ENCODE results near the gene ENTHD1.

DNA sequence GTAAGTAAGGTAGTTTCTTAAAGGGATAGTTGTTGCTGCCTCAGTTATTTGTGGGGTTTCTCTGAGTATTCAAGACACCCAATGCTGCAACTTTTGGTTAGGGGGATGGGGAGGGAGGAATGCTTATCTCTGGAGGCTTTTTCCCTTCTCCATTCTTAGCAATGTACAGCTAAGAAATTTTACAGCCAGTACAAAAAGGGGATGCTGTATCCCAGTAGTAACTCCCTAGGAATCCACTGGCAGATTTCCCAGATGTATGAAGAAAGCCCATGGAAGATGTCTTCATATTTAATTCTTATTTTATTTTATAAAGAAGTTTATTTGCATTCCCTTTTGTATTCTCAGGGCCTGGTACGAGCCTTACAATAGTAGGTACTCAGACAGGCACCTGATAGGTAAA lies 154.8 kb downstream of the ENTHD1 start:
- no peak for TF ChIP-seq EZH2phosphoT487 (IDR thresholded peaks at IDR 0.05; ENCODE audit: low read depth)
- TF ChIP-seq, protein P1, sequence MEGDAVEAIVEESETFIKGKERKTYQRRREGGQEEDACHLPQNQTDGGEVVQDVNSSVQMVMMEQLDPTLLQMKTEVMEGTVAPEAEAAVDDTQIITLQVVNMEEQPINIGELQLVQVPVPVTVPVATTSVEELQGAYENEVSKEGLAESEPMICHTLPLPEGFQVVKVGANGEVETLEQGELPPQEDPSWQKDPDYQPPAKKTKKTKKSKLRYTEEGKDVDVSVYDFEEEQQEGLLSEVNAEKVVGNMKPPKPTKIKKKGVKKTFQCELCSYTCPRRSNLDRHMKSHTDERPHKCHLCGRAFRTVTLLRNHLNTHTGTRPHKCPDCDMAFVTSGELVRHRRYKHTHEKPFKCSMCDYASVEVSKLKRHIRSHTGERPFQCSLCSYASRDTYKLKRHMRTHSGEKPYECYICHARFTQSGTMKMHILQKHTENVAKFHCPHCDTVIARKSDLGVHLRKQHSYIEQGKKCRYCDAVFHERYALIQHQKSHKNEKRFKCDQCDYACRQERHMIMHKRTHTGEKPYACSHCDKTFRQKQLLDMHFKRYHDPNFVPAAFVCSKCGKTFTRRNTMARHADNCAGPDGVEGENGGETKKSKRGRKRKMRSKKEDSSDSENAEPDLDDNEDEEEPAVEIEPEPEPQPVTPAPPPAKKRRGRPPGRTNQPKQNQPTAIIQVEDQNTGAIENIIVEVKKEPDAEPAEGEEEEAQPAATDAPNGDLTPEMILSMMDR (IDR thresholded peaks at IDR 0.05; ENCODE audit: low read depth, low read length): no peak

Measured in OCI-LY3 (cell line).